ENCODE data around the gene NINL.

DNA sequence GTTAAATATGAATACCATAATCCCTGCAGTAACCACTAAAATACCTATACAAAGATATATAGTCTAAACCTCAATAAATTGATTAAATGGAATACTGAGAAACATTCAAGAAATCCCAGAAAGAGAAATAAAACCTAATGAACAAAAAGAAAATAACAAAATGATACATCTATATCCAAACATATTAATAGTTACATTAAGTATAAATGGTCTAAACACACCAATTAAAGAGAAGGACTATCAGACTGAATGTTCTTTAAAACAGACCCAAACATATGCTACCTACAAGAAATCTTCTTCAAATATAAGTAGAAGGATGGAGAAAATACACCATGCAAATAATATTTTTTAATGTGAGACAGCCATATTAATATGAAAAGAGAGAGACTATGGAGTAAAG, 22.0 kb downstream of the NINL start:
- TF ChIP-seq, protein P1, sequence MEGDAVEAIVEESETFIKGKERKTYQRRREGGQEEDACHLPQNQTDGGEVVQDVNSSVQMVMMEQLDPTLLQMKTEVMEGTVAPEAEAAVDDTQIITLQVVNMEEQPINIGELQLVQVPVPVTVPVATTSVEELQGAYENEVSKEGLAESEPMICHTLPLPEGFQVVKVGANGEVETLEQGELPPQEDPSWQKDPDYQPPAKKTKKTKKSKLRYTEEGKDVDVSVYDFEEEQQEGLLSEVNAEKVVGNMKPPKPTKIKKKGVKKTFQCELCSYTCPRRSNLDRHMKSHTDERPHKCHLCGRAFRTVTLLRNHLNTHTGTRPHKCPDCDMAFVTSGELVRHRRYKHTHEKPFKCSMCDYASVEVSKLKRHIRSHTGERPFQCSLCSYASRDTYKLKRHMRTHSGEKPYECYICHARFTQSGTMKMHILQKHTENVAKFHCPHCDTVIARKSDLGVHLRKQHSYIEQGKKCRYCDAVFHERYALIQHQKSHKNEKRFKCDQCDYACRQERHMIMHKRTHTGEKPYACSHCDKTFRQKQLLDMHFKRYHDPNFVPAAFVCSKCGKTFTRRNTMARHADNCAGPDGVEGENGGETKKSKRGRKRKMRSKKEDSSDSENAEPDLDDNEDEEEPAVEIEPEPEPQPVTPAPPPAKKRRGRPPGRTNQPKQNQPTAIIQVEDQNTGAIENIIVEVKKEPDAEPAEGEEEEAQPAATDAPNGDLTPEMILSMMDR (IDR thresholded peaks at IDR 0.05), result no peak
- no peak for TF ChIP-seq POLR2A (IDR thresholded peaks at IDR 0.05; ENCODE audit: low read depth)

All from esophagus muscularis mucosa (tissue), 3 donors.